Measurements from ENCODE around the gene G0S2. TPM values are rescaled to one million over a fixed set of nuclear protein-coding genes. Genes with fewer than 3 reads are reported as not detected.

The G0S2 gene
- total RNA-seq, 1 experiment from 2014 or later: 9.0 TPM

DNA sequence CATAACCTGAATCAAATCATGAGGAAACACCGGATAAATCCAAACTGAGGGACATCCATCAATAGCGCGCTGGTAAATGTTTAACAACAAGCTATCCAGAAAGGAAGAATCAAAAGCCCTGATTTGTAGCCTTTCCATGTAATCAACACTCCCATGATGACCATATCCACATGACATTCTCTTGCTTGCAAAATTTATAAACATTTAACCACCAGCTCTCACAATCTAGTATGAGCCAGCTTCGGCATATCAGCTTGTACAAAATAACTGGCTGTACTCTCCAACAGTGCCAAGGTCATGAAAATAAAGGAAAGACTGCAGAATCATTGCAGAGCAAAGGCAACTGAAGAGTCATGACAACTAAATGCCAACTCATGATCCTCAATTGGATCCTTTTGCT is 45.1 kb downstream of the G0S2 start:
- intact Hi-C loops (cut with micrococcal nuclease; ENCODE audit: unreplicated experiment): no loop called here
- CTCF ChIA-PET: interaction anchor here (0.6 kb wide), 1 partner anchor 590 kb away, joined by 11 read pairs; no protein-coding TSS in a partner anchor
- POLR2A ChIA-PET (ENCODE audit: low non-redundant PET): no interaction called here
- TF ChIP-seq, protein P1, sequence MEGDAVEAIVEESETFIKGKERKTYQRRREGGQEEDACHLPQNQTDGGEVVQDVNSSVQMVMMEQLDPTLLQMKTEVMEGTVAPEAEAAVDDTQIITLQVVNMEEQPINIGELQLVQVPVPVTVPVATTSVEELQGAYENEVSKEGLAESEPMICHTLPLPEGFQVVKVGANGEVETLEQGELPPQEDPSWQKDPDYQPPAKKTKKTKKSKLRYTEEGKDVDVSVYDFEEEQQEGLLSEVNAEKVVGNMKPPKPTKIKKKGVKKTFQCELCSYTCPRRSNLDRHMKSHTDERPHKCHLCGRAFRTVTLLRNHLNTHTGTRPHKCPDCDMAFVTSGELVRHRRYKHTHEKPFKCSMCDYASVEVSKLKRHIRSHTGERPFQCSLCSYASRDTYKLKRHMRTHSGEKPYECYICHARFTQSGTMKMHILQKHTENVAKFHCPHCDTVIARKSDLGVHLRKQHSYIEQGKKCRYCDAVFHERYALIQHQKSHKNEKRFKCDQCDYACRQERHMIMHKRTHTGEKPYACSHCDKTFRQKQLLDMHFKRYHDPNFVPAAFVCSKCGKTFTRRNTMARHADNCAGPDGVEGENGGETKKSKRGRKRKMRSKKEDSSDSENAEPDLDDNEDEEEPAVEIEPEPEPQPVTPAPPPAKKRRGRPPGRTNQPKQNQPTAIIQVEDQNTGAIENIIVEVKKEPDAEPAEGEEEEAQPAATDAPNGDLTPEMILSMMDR (conservative IDR thresholded peaks at IDR 0.05; ENCODE audit: low read depth, low read length): no peak
- no peak for TF ChIP-seq EZH2 (IDR thresholded peaks at IDR 0.05; ENCODE audit: borderline replicate concordance, low read depth, low read length, poor library complexity, severe bottlenecking)
- peaks cover 4% of the 10 kb centered on the region for H3K4me1 ChIP-seq (ENCODE audit: insufficient read depth, low read length, poor library complexity, severe bottlenecking)
- H3K9me3 ChIP-seq (ENCODE audit: low read depth, low read length, poor library complexity, severe bottlenecking): no peaks in the 10 kb centered on the region
- H3K27me3 ChIP-seq (replicated peaks; ENCODE audit: insufficient read depth, low read depth, low read length, poor library complexity): no peaks in the 10 kb centered on the region
- no TSS peak for BruUV-seq (replicated peaks)
- no peaks in the 10 kb centered on the region for H3K36me3 ChIP-seq (ENCODE audit: insufficient read depth, low read length, poor library complexity, severe bottlenecking)
- no peak overlapping the region for H3K4me3 ChIP-seq (ENCODE audit: low read depth, low read length, poor library complexity, severe bottlenecking)
- H3K27ac ChIP-seq (ENCODE audit: low read depth, low read length, poor library complexity, severe bottlenecking): no peak overlapping the region
- DNase-seq (ENCODE audit: low spot score): no peak

DNA sequence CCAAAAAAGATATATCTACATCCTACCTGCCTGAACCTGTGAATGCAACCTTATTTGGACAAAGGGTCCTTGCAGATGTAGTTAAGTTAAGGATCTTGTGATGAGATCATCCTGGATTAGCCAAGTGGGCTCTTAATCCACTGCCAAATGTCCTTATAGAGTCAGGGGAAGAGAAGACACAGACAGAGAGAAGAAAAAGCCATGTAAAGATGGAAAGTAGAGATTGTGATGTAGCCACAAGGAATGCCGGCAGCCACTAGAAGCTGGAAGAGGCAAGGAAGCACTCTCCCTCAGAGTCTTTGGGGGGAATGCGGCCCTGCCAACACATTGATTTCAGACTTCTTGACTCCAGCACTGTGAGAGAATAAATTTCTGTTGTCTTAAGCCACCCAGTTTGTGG is 45.6 kb downstream of the G0S2 start:
- Histone ChIP-seq H3K4me1 (ENCODE audit: insufficient read depth, low read length, poor library complexity, severe bottlenecking) (peaks cover 4% of the 10 kb centered on the region), H3K4me3 (ENCODE audit: low read depth, low read length, poor library complexity, severe bottlenecking) (no peak overlapping the region), H3K27me3 (replicated peaks; ENCODE audit: insufficient read depth, low read depth, low read length, poor library complexity) (no peaks in the 10 kb centered on the region), H3K9me3 (ENCODE audit: low read depth, low read length, poor library complexity, severe bottlenecking) (no peaks in the 10 kb centered on the region), H3K27ac (ENCODE audit: low read depth, low read length, poor library complexity, severe bottlenecking) (no peak overlapping the region), H3K36me3 (ENCODE audit: insufficient read depth, low read length, poor library complexity, severe bottlenecking) (no peaks in the 10 kb centered on the region)
- ChIA-PET CTCF (interaction anchor here (0.6 kb wide), 1 partner anchor 137 kb away, joined by 10 read pairs; the partner anchor contains the start of gene CAMK1G), POLR2A (ENCODE audit: low non-redundant PET) (no interaction called here)
- DNase-seq (ENCODE audit: low spot score): no peak
- TF ChIP-seq EZH2 (IDR thresholded peaks at IDR 0.05; ENCODE audit: borderline replicate concordance, low read depth, low read length, poor library complexity, severe bottlenecking): no peak
- TF ChIP-seq, protein P1 (conservative IDR thresholded peaks at IDR 0.05; ENCODE audit: low read depth, low read length): no peak
- intact Hi-C loops (cut with micrococcal nuclease; ENCODE audit: unreplicated experiment): no loop called here
- BruUV-seq (replicated peaks): no TSS peak

DNA sequence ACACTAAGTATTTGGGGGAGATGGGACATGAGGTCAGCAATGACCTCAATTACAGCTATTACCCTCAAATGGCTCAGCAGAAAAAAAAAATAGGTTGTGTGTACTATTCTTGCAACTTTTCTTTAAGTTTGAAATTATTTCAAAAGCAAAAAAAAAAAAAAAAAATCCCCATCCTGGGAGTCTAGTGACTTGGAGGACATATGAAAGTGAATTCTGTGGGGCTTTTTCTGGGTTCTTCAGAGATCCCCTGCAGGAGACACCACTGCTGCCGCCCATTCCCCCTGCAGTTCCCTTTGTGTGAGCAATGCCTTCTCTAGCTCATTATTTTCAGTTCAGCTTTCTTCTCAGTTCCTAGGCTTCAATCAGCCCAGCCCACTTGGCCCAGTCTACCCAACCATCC is 46.1 kb downstream of the G0S2 start:
- Histone ChIP-seq H3K27me3 (replicated peaks; ENCODE audit: insufficient read depth, low read depth, low read length, poor library complexity) (no peaks in the 10 kb centered on the region), H3K9me3 (ENCODE audit: low read depth, low read length, poor library complexity, severe bottlenecking) (no peaks in the 10 kb centered on the region), H3K4me3 (ENCODE audit: low read depth, low read length, poor library complexity, severe bottlenecking) (no peak overlapping the region), H3K4me1 (ENCODE audit: insufficient read depth, low read length, poor library complexity, severe bottlenecking) (peaks cover 4% of the 10 kb centered on the region), H3K36me3 (ENCODE audit: insufficient read depth, low read length, poor library complexity, severe bottlenecking) (no peaks in the 10 kb centered on the region), H3K27ac (ENCODE audit: low read depth, low read length, poor library complexity, severe bottlenecking) (no peak overlapping the region)
- intact Hi-C loops (cut with micrococcal nuclease; ENCODE audit: unreplicated experiment): no loop called here
- no TSS peak for BruUV-seq (replicated peaks)
- no peak for DNase-seq (ENCODE audit: low spot score)
- CTCF ChIA-PET: interaction anchor here (0.6 kb wide), 1 partner anchor 138 kb away, joined by 10 read pairs; the partner anchor contains the start of gene CAMK1G
- no peak for TF ChIP-seq EZH2 (IDR thresholded peaks at IDR 0.05; ENCODE audit: borderline replicate concordance, low read depth, low read length, poor library complexity, severe bottlenecking)
- TF ChIP-seq, protein P1 (conservative IDR thresholded peaks at IDR 0.05; ENCODE audit: low read depth, low read length): no peak
- POLR2A ChIA-PET (ENCODE audit: low non-redundant PET): no interaction called here

All from A673 (cell line).